CD4-positive, alpha-beta memory T cell (primary cell): ENCODE results near the gene WDR20. TPM values are rescaled to one million over a fixed set of nuclear protein-coding genes. Genes with fewer than 3 reads are reported as not detected.

Experiments used
- CTCF ChIA-PET: fragments of 350-600 bp; sonication (Branson Sonifier 250); formaldehyde crosslinking; loops from one replicate; lab custom pipeline; 2021; ENCODE audit warnings: inconsistent platforms; ENCODE audit not compliant: partially characterized antibody; lab: Charles Lee
- POLR2A ChIA-PET: fragments of 350-600 bp; sonication (Branson Sonifier 250); formaldehyde crosslinking; loops from one replicate; lab custom pipeline; 2021; ENCODE audit not compliant: partially characterized antibody; lab: Charles Lee
- DNase-seq, 5 donors: peaks; one replicate each; pipeline versions ENCODE4 v3.0.0 to v3.0.0-alpha.2; 2020 to 2022; ENCODE audit warnings: mixed read lengths in 1 of 5
- H3K27ac ChIP-seq: one replicate; pipeline ENCODE4 v1.7.0; 2013; ENCODE audit warnings: low read depth, low read length
- H3K27me3 ChIP-seq: 2 replicates; pipeline ENCODE4 v1.7.0; 2013; ENCODE audit warnings: mild to moderate bottlenecking, low read length, moderate library complexity; ENCODE audit not compliant: insufficient read depth
- H3K36me3 ChIP-seq: 2 replicates; pipeline ENCODE4 v1.7.0; 2013; ENCODE audit warnings: mild to moderate bottlenecking, low read length, moderate library complexity; ENCODE audit not compliant: insufficient read depth
- H3K4me1 ChIP-seq: 2 replicates; pipeline ENCODE4 v1.7.0; 2013; ENCODE audit warnings: mild to moderate bottlenecking, low read length, moderate library complexity; ENCODE audit not compliant: insufficient read depth
- H3K4me3 ChIP-seq, 2 donors: one replicate each; pipeline ENCODE4 v1.7.0; 2013; ENCODE audit warnings: low read length in 2 of 2, mild to moderate bottlenecking in 1 of 2
- H3K9me3 ChIP-seq, 2 donors: one replicate each; pipeline ENCODE4 v1.7.0; 2013; ENCODE audit warnings: low read length in 2 of 2, control low read depth in 1 of 2; ENCODE audit not compliant: control insufficient read depth in 1 of 2
- H3K27ac Mint-ChIP-seq, 7 donors: one replicate each; pipeline ENCODE4 v1.8.0; 2020 to 2021; ENCODE audit warnings: mixed read lengths in 7 of 7, mild to moderate bottlenecking in 6 of 7, inconsistent platforms in 3 of 7, moderate library complexity in 3 of 7
- H3K27me3 Mint-ChIP-seq, 2 donors: one replicate each; pipeline ENCODE4 v1.8.0; 2020 to 2021; ENCODE audit warnings: mixed read lengths in 2 of 2
- H3K36me3 Mint-ChIP-seq, 2 donors: one replicate each; pipeline ENCODE4 v1.8.0; 2020 to 2021; ENCODE audit warnings: mixed read lengths in 2 of 2, inconsistent platforms in 1 of 2, mild to moderate bottlenecking in 1 of 2
- H3K4me1 Mint-ChIP-seq, 4 donors: one replicate each; pipeline ENCODE4 v1.8.0; 2020 to 2021; ENCODE audit warnings: mixed read lengths in 4 of 4, mild to moderate bottlenecking in 1 of 4
- H3K4me3 Mint-ChIP-seq, 8 donors: one replicate each; pipeline ENCODE4 v1.8.0; 2020 to 2021; ENCODE audit warnings: mixed read lengths in 8 of 8, mild to moderate bottlenecking in 7 of 8, moderate library complexity in 6 of 8, inconsistent platforms in 3 of 8
- H3K9me3 Mint-ChIP-seq, 8 donors: one replicate each; pipeline ENCODE4 v1.8.0; 2020 to 2021; ENCODE audit warnings: mixed read lengths in 8 of 8, mild to moderate bottlenecking in 5 of 8, inconsistent platforms in 3 of 8, moderate library complexity in 1 of 8
- intact Hi-C: fragments of 100-400 bp; cut with micrococcal nuclease; formaldehyde crosslinking; loops from one replicate; pipeline ENCODE4 v1.15.1; 2023
- polyA plus RNA-seq, 2 donors: library from polyadenylated mRNA; unstranded; fragments of 300-500 nt; fragmentation: Illumina TruSeq; gene quantifications; one replicate each; pipeline ENCODE4 v1.2.3, GENCODE V29; 2021
- total RNA-seq, 2 experiments: library from RNA; stranded (reverse); gene quantifications; one replicate each; pipeline ENCODE4 v1.2.3, GENCODE V29; 2021

The WDR20 gene
- total and polyA plus RNA-seq, 4 experiments from 2014 or later = 18.8 to 57.9 (median 39.6) TPM

- Mint-ChIP-seq H3K27ac (peak overlapping the region in 1 of 7 donors; percentile 29), H3K36me3 (peaks cover 0 to 14% of the 10 kb centered on the region in 2 donors), H3K9me3 (peaks cover 0 to 2% (median 0%) of the 10 kb centered on the region in 8 donors), H3K4me1 (peaks cover 45 to 74% (median 58%) of the 10 kb centered on the region in 4 donors), H3K27me3 (no peaks in the 10 kb centered on the region), H3K4me3 (no peak overlapping the region)
- Histone ChIP-seq H3K36me3 (no peaks in the 10 kb centered on the region), H3K4me3 (no peak overlapping the region), H3K27ac (no peak overlapping the region), H3K4me1 (peaks cover 23% of the 10 kb centered on the region), H3K9me3 (no peaks in the 10 kb centered on the region), H3K27me3 (no peaks in the 10 kb centered on the region)
- ChIA-PET CTCF (no interaction called here), POLR2A (no interaction called here)
- no peak for DNase-seq
- intact Hi-C loops = no loop called here
Observed at GRCh38 chr14:102178806-102179205, 39.1 kb downstream of the WDR20 start.

DNA sequence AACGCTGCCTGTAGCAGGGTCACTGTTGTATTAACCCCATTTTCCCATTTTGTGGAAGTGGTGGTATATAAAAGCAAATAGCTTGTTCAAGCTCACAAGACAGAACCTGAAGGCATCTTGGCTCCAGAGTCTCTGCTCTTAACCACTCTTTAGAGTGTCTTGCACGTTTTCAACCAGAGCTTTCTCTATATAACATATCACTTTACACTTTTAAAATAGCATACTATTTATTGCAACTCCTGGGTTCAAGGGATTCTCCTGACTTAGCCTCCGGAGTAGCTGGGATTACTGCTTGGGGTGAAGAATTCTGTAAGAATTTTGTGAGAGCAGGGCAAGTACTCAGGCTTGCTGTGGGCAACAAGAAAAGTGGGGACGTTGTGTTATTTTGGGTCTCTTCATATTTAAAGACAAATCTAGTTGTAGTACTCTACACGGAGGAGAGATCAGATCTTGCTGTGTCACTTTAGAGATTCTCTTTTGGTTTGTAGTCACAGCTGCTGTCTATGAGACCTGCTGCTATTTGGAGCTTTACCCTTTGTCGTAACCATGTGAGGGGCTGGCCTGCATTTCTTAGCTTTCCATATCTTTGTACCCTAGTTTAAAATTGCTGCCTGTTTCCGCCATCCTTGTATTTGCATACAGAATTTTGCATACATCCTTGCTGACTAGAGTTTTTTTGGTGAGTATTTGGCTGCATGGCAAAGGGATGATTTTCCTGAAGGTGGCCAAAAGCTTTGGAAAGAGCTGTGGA is 40.7 kb downstream of the WDR20 start:
- Mint-ChIP-seq H3K4me1 (peaks cover 47 to 81% (median 61%) of the 10 kb centered on the region in 4 donors), H3K4me3 (no peak overlapping the region), H3K27me3 (no peaks in the 10 kb centered on the region), H3K36me3 (peaks cover 0 to 11% of the 10 kb centered on the region in 2 donors), H3K27ac (peak overlapping the region in 4 of 7 donors; percentile 1 to 43 (median 2)), H3K9me3 (no peaks in the 10 kb centered on the region)
- no peaks in the 10 kb centered on the region for H3K9me3 ChIP-seq
- peaks cover 25% of the 10 kb centered on the region for H3K4me1 ChIP-seq
- H3K36me3 ChIP-seq = no peaks in the 10 kb centered on the region
- no peak overlapping the region for H3K4me3 ChIP-seq
- no peak overlapping the region for H3K27ac ChIP-seq
- no peaks in the 10 kb centered on the region for H3K27me3 ChIP-seq
- no peak for DNase-seq
- ChIA-PET CTCF (interaction anchor here (1.0 kb wide), 1 partner anchor 15 kb away, joined by 5 read pairs; no protein-coding TSS in a partner anchor), POLR2A (no interaction called here)
- intact Hi-C loops = no loop called here

DNA sequence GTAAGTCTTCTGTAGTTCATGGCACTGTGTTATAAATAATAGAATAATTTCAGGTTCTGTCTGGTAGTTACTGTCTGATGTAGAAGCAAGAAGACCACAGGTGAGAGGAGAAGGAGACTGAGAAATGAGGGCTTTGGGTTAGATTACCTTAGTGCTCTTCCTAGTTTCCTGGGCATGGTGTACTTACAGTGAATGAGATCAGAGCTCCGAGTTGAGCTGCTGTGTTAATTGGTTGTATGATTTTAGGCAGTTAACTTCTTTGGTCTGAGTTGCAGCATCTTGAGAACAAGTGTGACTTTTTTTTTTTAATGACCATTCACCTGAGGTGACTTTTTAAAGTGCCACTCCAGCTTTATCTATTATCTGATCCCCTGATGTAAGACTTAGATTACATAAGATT is 41.5 kb downstream of the WDR20 start:
- H3K9me3 Mint-ChIP-seq = no peaks in the 10 kb centered on the region
- intact Hi-C loops = no loop called here
- H3K4me1 Mint-ChIP-seq = peaks cover 48 to 83% (median 63%) of the 10 kb centered on the region in 4 donors
- ChIA-PET CTCF (interaction anchor here (1.0 kb wide), 1 partner anchor 14 kb away, joined by 5 read pairs; no protein-coding TSS in a partner anchor), POLR2A (interaction anchor here (1.1 kb wide), 1 partner anchor 181 kb away, joined by 3 read pairs; the partner anchor contains the start of genes CINP and TECPR2)
- Histone ChIP-seq H3K4me3 (no peak overlapping the region), H3K4me1 (peaks cover 32% of the 10 kb centered on the region), H3K36me3 (no peaks in the 10 kb centered on the region), H3K27ac (no peak overlapping the region), H3K9me3 (no peaks in the 10 kb centered on the region), H3K27me3 (no peaks in the 10 kb centered on the region)
- no peaks in the 10 kb centered on the region for H3K27me3 Mint-ChIP-seq
- peak overlapping the region in 3 of 7 donors; percentile 1 to 36 (median 2) for H3K27ac Mint-ChIP-seq
- H3K4me3 Mint-ChIP-seq = peak overlapping the region in 1 of 8 donors; percentile 0
- H3K36me3 Mint-ChIP-seq = peaks cover 0 to 10% of the 10 kb centered on the region in 2 donors
- DNase-seq = no peak

GRCh38 chr14:102182190-102182589 is 42.5 kb downstream of the WDR20 start:
- no peak for DNase-seq

DNA sequence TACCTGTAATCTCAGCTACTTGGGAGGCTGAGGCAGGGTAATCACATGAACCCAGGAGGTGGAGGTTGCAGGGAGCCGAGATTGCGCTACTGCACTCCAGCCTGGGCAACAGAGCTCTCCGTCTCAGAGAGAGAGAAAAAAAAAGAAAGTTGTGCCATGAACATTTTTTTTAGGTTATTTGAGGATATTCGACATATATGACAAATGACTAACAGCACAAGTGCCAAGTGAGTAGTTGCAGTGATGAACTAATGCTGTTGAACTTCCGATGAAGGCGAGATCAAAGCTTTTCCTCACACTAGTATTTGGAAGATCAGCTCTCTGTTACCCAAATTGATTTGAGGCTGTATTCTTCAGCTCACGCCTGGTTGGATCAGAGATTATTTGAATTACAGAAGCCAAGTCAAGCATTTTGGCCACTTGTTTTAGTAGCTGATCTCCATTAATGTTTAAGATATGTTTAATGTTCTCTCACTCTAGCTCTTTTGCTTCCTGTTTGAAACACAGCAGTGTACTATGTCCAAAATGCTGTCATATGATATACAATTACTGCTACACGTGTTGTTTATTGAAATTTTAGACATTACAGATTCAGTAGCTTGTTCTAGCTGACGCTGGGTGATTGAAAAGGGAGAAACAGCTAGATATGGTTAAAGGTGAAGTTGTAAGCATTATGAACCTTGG is 43.4 kb downstream of the WDR20 start:
- Histone ChIP-seq H3K4me3 (no peak overlapping the region), H3K36me3 (no peaks in the 10 kb centered on the region), H3K27me3 (no peaks in the 10 kb centered on the region), H3K9me3 (no peaks in the 10 kb centered on the region), H3K27ac (no peak overlapping the region), H3K4me1 (peaks cover 33% of the 10 kb centered on the region)
- intact Hi-C loops = no loop called here
- H3K4me3 Mint-ChIP-seq = peak overlapping the region in 1 of 8 donors; percentile 18
- peaks cover 0 to 8% of the 10 kb centered on the region in 2 donors for H3K36me3 Mint-ChIP-seq
- CTCF ChIA-PET = interaction anchor here (1.0 to 1.2 kb wide), 2 partner anchors 56 to 131 kb away, joined by 3 read pairs; no protein-coding TSS in a partner anchor
- H3K27ac Mint-ChIP-seq = peak overlapping the region in 3 of 7 donors; percentile 16 to 75 (median 44)
- no peak for DNase-seq
- H3K9me3 Mint-ChIP-seq = no peaks in the 10 kb centered on the region
- peaks cover 43 to 79% (median 66%) of the 10 kb centered on the region in 4 donors for H3K4me1 Mint-ChIP-seq
- POLR2A ChIA-PET = no interaction called here
- no peaks in the 10 kb centered on the region for H3K27me3 Mint-ChIP-seq

More at GRCh38 chr14:102182190-102182589, 42.5 kb downstream of the WDR20 start:
- POLR2A ChIA-PET = interaction anchor here (0.5 to 1.1 kb wide), 2 partner anchors 180 to 419 kb away, joined by 3 read pairs; partner anchors contain the start of genes CINP and TECPR2
- no peak overlapping the region for H3K27ac ChIP-seq
- Mint-ChIP-seq H3K36me3 (peaks cover 0 to 8% of the 10 kb centered on the region in 2 donors), H3K27me3 (no peaks in the 10 kb centered on the region), H3K4me3 (no peak overlapping the region), H3K27ac (no peak overlapping the region), H3K9me3 (no peaks in the 10 kb centered on the region), H3K4me1 (peaks cover 48 to 80% (median 64%) of the 10 kb centered on the region in 4 donors)
- H3K4me3 ChIP-seq = no peak overlapping the region
- intact Hi-C loops = no loop called here
- no peaks in the 10 kb centered on the region for H3K27me3 ChIP-seq
- H3K9me3 ChIP-seq = no peaks in the 10 kb centered on the region
- H3K36me3 ChIP-seq = no peaks in the 10 kb centered on the region
- peaks cover 32% of the 10 kb centered on the region for H3K4me1 ChIP-seq
- CTCF ChIA-PET = interaction anchor here (1.0 to 1.2 kb wide), 2 partner anchors 55 to 132 kb away, joined by 3 read pairs; no protein-coding TSS in a partner anchor

- Histone ChIP-seq H3K4me1 (peaks cover 33% of the 10 kb centered on the region), H3K27me3 (no peaks in the 10 kb centered on the region), H3K27ac (no peak overlapping the region), H3K36me3 (no peaks in the 10 kb centered on the region), H3K9me3 (no peaks in the 10 kb centered on the region), H3K4me3 (no peak overlapping the region)
- Mint-ChIP-seq H3K9me3 (no peaks in the 10 kb centered on the region), H3K27me3 (no peaks in the 10 kb centered on the region), H3K4me1 (peaks cover 40 to 72% (median 61%) of the 10 kb centered on the region in 4 donors), H3K27ac (peak overlapping the region in 3 of 7 donors; percentile 24 to 34 (median 25)), H3K4me3 (no peak overlapping the region), H3K36me3 (peaks cover 0 to 2% of the 10 kb centered on the region in 2 donors)
- intact Hi-C loops = no loop called here
- DNase-seq = no peak
- POLR2A ChIA-PET = no interaction called here
- CTCF ChIA-PET = interaction anchor here (0.9 kb wide), 1 partner anchor 130 kb away, joined by 5 read pairs; no protein-coding TSS in a partner anchor
Observed at GRCh38 chr14:102183886-102184285, 44.2 kb downstream of the WDR20 start.
